Ishikawa (cell line): ENCODE results near the gene ABCC3.

Source experiments
- CEBPB ChIP-seq: IDR thresholded peaks from 2 replicates; pipeline ENCODE4 v1.6.1; 2012
- CREB1 ChIP-seq: IDR thresholded peaks from 2 replicates; pipeline ENCODE4 v1.6.1; 2012; ENCODE audit warnings: low read depth
- EGR1 ChIP-seq: IDR thresholded peaks from 2 replicates; pipeline ENCODE4 v1.6.1; 2012
- EP300 ChIP-seq: IDR thresholded peaks from 2 replicates; pipeline ENCODE4 v1.6.1; 2012; ENCODE audit warnings: borderline replicate concordance
- FOXM1 ChIP-seq: IDR thresholded peaks from 2 replicates; pipeline ENCODE4 v1.6.1; 2012; ENCODE audit warnings: low read depth, borderline replicate concordance
- NFIC ChIP-seq: IDR thresholded peaks from 2 replicates; pipeline ENCODE4 v1.6.1; 2012
- RAD21 ChIP-seq: IDR thresholded peaks from 2 replicates; pipeline ENCODE4 v1.6.1; 2012; ENCODE audit warnings: low read depth
- TAF1 ChIP-seq: IDR thresholded peaks from 2 replicates; pipeline ENCODE4 v1.6.1; 2012; ENCODE audit warnings: low read depth, mild to moderate bottlenecking
- TEAD4 ChIP-seq: IDR thresholded peaks from 2 replicates; pipeline ENCODE4 v1.6.1; 2012
- YY1 ChIP-seq: IDR thresholded peaks from 2 replicates; pipeline ENCODE4 v1.6.1; 2012; ENCODE audit warnings: low read depth
- ZBTB7A ChIP-seq: IDR thresholded peaks from 2 replicates; pipeline ENCODE4 v1.6.1; 2012; ENCODE audit warnings: low read depth
- TF ChIP-seq, protein P1 (sequence below): IDR thresholded peaks from 2 replicates; pipeline ENCODE4 v1.6.1; 2012
- TF ChIP-seq, protein P2 (sequence below): IDR thresholded peaks from 2 replicates; pipeline ENCODE4 v1.6.1; 2012; ENCODE audit warnings: low read depth, mild to moderate bottlenecking
- TF ChIP-seq, protein P3 (sequence below): IDR thresholded peaks from 2 replicates; pipeline ENCODE4 v1.6.1; 2012

DNA sequence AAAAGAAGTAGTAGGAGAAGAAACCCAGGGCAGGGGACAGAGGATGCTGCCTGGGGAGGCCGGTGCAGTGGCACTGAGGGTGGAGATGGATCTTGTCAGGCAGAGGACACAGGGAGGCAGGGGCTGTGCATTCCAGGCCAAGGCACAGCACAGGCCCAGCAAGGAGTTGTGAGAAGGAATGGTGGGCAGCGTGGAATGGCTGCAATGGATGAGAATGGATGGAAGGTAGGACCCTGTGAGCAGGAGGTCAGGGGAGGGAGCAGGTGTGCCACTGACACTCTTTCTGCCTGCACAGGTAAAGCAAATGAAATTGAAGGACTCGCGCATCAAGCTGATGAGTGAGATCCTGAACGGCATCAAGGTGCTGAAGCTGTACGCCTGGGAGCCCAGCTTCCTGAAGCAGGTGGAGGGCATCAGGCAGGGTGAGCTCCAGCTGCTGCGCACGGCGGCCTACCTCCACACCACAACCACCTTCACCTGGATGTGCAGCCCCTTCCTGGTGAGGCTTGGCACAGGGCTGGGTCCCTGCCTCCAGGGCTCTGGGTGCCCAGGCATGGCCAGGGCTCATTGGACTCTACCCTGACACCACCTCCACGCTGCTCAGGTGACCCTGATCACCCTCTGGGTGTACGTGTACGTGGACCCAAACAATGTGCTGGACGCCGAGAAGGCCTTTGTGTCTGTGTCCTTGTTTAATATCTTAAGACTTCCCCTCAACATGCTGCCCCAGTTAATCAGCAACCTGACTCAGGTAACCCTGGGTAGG lies 32.8 kb downstream of the ABCC3 start:
- TF ChIP-seq NFIC (no peak), EP300 (no peak), EGR1 (no peak), TAF1 (no peak), YY1 (no peak), TEAD4 (no peak), RAD21 (no peak), FOXM1 (no peak), ZBTB7A (no peak), CEBPB (no peak), CREB1 (no peak)
- TF ChIP-seq, protein P1, sequence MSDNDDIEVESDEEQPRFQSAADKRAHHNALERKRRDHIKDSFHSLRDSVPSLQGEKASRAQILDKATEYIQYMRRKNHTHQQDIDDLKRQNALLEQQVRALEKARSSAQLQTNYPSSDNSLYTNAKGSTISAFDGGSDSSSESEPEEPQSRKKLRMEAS = no peak
- TF ChIP-seq, protein P2, sequence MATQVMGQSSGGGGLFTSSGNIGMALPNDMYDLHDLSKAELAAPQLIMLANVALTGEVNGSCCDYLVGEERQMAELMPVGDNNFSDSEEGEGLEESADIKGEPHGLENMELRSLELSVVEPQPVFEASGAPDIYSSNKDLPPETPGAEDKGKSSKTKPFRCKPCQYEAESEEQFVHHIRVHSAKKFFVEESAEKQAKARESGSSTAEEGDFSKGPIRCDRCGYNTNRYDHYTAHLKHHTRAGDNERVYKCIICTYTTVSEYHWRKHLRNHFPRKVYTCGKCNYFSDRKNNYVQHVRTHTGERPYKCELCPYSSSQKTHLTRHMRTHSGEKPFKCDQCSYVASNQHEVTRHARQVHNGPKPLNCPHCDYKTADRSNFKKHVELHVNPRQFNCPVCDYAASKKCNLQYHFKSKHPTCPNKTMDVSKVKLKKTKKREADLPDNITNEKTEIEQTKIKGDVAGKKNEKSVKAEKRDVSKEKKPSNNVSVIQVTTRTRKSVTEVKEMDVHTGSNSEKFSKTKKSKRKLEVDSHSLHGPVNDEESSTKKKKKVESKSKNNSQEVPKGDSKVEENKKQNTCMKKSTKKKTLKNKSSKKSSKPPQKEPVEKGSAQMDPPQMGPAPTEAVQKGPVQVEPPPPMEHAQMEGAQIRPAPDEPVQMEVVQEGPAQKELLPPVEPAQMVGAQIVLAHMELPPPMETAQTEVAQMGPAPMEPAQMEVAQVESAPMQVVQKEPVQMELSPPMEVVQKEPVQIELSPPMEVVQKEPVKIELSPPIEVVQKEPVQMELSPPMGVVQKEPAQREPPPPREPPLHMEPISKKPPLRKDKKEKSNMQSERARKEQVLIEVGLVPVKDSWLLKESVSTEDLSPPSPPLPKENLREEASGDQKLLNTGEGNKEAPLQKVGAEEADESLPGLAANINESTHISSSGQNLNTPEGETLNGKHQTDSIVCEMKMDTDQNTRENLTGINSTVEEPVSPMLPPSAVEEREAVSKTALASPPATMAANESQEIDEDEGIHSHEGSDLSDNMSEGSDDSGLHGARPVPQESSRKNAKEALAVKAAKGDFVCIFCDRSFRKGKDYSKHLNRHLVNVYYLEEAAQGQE = no peak
- TF ChIP-seq, protein P3, sequence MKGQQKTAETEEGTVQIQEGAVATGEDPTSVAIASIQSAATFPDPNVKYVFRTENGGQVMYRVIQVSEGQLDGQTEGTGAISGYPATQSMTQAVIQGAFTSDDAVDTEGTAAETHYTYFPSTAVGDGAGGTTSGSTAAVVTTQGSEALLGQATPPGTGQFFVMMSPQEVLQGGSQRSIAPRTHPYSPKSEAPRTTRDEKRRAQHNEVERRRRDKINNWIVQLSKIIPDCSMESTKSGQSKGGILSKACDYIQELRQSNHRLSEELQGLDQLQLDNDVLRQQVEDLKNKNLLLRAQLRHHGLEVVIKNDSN = no peak
